ENCODE data around the gene ABCA2.

DNA sequence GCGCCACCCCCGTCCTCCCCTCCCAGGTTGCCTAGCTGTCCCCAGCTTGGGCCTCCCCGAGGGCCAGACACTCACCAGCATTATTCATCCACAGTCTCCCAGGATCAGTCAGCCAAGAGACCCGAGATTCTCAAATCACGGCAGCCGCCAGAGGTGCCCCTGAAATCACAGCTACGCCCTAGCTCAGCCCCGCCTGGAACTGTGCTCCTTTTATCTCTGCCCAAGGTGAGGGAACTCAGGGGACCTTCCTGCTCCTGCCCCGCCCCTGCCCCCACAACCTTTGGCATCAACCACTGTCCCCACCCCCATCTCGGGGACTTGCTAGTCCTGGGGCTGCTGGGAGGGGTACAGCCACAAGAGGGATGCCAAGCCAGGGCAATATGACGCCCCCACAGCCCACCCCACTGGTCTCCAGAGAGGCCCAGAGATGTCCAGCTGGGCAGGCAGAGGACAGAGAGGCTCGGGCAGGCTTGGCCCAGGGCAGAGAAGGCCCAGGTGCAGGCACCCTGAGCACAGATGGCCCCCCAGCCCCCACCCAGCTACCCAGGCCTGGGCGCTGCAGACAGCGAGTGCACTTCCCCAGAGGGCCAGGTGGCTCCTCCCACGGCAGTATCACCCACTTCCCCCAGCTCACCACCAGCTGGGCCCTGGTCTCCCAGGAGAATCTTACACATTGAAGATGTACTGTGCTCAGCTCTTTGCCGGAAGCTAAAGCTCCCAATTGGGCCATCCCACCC, 4.0 kb upstream of the ABCA2 start, which contains the start of gene FUT7:
- TF ChIP-seq, protein P1, sequence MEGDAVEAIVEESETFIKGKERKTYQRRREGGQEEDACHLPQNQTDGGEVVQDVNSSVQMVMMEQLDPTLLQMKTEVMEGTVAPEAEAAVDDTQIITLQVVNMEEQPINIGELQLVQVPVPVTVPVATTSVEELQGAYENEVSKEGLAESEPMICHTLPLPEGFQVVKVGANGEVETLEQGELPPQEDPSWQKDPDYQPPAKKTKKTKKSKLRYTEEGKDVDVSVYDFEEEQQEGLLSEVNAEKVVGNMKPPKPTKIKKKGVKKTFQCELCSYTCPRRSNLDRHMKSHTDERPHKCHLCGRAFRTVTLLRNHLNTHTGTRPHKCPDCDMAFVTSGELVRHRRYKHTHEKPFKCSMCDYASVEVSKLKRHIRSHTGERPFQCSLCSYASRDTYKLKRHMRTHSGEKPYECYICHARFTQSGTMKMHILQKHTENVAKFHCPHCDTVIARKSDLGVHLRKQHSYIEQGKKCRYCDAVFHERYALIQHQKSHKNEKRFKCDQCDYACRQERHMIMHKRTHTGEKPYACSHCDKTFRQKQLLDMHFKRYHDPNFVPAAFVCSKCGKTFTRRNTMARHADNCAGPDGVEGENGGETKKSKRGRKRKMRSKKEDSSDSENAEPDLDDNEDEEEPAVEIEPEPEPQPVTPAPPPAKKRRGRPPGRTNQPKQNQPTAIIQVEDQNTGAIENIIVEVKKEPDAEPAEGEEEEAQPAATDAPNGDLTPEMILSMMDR (IDR thresholded peaks at IDR 0.05): no peak
- no peak for TF ChIP-seq POLR2A (IDR thresholded peaks at IDR 0.05)
